DOHH2 (cell line): ENCODE results near the gene SENP3.

Experiments used
- EZH2phosphoT487 ChIP-seq: fragments of 200-600 bp; sonication (generic); IDR thresholded peaks from 2 replicates; pipeline ENCODE4 v1.6.1; 2017; ENCODE audit warnings: borderline replicate concordance, mild to moderate bottlenecking, antibody characterized with exemption, low read length, moderate library complexity, mixed read lengths
- TF ChIP-seq, protein P1 (sequence below): fragments of 200-600 bp; sonication (generic); IDR thresholded peaks from one replicate; pipeline ENCODE4 v1.5.1; 2014; ENCODE audit warnings: antibody characterized with exemption, mild to moderate bottlenecking, low read depth, low read length; ENCODE audit not compliant: poor library complexity, severe bottlenecking

GRCh38 chr17:7576432-7576937 lies 14.8 kb downstream of the SENP3 start:
- no peak for TF ChIP-seq EZH2phosphoT487
- TF ChIP-seq, protein P1, sequence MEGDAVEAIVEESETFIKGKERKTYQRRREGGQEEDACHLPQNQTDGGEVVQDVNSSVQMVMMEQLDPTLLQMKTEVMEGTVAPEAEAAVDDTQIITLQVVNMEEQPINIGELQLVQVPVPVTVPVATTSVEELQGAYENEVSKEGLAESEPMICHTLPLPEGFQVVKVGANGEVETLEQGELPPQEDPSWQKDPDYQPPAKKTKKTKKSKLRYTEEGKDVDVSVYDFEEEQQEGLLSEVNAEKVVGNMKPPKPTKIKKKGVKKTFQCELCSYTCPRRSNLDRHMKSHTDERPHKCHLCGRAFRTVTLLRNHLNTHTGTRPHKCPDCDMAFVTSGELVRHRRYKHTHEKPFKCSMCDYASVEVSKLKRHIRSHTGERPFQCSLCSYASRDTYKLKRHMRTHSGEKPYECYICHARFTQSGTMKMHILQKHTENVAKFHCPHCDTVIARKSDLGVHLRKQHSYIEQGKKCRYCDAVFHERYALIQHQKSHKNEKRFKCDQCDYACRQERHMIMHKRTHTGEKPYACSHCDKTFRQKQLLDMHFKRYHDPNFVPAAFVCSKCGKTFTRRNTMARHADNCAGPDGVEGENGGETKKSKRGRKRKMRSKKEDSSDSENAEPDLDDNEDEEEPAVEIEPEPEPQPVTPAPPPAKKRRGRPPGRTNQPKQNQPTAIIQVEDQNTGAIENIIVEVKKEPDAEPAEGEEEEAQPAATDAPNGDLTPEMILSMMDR = no peak
